ENCODE data around the gene UNC5CL. TPM values are rescaled to one million over a fixed set of nuclear protein-coding genes. Genes with fewer than 3 reads are reported as not detected.
"Not testable (repeated sequence)": the region's sequence is repeated elsewhere in the genome, so short reads cannot be mapped to it uniquely, and the experiment has no call there.

UNC5CL gene
- polyA plus RNA-seq, 4 donors: 1.1 to 8.5 (median 6.1) TPM

- DNase-seq (ENCODE audit: low read depth in 4 of 4, low spot score in 3 of 4): no peak
Measured at GRCh38 chr6:41040940-41041536, 2.0 kb upstream of the UNC5CL start.

- DNase-seq (ENCODE audit: low read depth in 4 of 4, low spot score in 3 of 4): no peak
Measured at GRCh38 chr6:41040101-41040939, 1.3 kb upstream of the UNC5CL start.

GRCh38 chr6:41038205-41038604 lies 816 bp downstream of the UNC5CL start:
- no peak for DNase-seq (ENCODE audit: low read depth in 4 of 4, low spot score in 3 of 4)

GRCh38 chr6:41037107-41037900 lies 1.7 kb downstream of the UNC5CL start:
- no peak for DNase-seq (ENCODE audit: low read depth in 4 of 4, low spot score in 3 of 4)

- DNase-seq (ENCODE audit: low read depth in 4 of 4, low spot score in 3 of 4): no peak
Measured at GRCh38 chr6:41036601-41037000, 2.4 kb downstream of the UNC5CL start.

- DNase-seq (ENCODE audit: low read depth in 4 of 4, low spot score in 3 of 4): no peak
Measured at GRCh38 chr6:41036186-41036585, 2.8 kb downstream of the UNC5CL start.

GRCh38 chr6:41033776-41034175 lies 5.2 kb downstream of the UNC5CL start:
- no peak for DNase-seq (ENCODE audit: low read depth in 4 of 4, low spot score in 3 of 4)

- DNase-seq (ENCODE audit: low read depth in 4 of 4, low spot score in 3 of 4): no peak
Measured at GRCh38 chr6:41032830-41033229, 6.2 kb downstream of the UNC5CL start.

GRCh38 chr6:41028561-41029412 lies 10.2 kb downstream of the UNC5CL start:
- DNase-seq (ENCODE audit: low read depth in 4 of 4, low spot score in 3 of 4): peak in 1 of 4 donors; percentile 64

- peak; percentile 69 to 80 (median 74) for DNase-seq (ENCODE audit: low read depth in 4 of 4, low spot score in 3 of 4)
Measured at GRCh38 chr6:41027799-41028560, 11.0 kb downstream of the UNC5CL start.

GRCh38 chr6:41027241-41027640 lies 11.8 kb downstream of the UNC5CL start:
- no peak for DNase-seq (ENCODE audit: low read depth in 4 of 4, low spot score in 3 of 4)

GRCh38 chr6:41025966-41026530 lies 13.0 kb downstream of the UNC5CL start:
- no peak for DNase-seq (ENCODE audit: low read depth in 4 of 4, low spot score in 3 of 4)

- DNase-seq (ENCODE audit: low read depth in 4 of 4, low spot score in 3 of 4): no peak
Measured at GRCh38 chr6:41023114-41023513, 15.9 kb downstream of the UNC5CL start.

- no peak for DNase-seq (ENCODE audit: low read depth in 4 of 4, low spot score in 3 of 4)
Measured at GRCh38 chr6:41022294-41022693, 16.7 kb downstream of the UNC5CL start.

GRCh38 chr6:41021832-41022231 lies 17.2 kb downstream of the UNC5CL start:
- DNase-seq (ENCODE audit: low read depth in 4 of 4, low spot score in 3 of 4): no peak

- no peak for DNase-seq (ENCODE audit: low read depth in 4 of 4, low spot score in 3 of 4)
Measured at GRCh38 chr6:41017663-41018062, 21.4 kb downstream of the UNC5CL start.

- DNase-seq (ENCODE audit: low read depth in 4 of 4, low spot score in 3 of 4): not testable (repeated sequence)
Measured at GRCh38 chr6:41015860-41016259, 23.2 kb downstream of the UNC5CL start.

- DNase-seq (ENCODE audit: low read depth in 4 of 4, low spot score in 3 of 4): no peak
Measured at GRCh38 chr6:41014780-41015179, 24.2 kb downstream of the UNC5CL start.

- DNase-seq (ENCODE audit: low read depth in 4 of 4, low spot score in 3 of 4): no peak
Measured at GRCh38 chr6:41013466-41014153, 25.4 kb downstream of the UNC5CL start.

All from left renal pelvis (tissue), 4 donors.